Measurements from ENCODE around the gene KRTAP10-3.
"Not testable (repeated sequence)": the region's sequence is repeated elsewhere in the genome, so short reads cannot be mapped to it uniquely, and the experiment has no call there.

Gene KRTAP10-3

DNA sequence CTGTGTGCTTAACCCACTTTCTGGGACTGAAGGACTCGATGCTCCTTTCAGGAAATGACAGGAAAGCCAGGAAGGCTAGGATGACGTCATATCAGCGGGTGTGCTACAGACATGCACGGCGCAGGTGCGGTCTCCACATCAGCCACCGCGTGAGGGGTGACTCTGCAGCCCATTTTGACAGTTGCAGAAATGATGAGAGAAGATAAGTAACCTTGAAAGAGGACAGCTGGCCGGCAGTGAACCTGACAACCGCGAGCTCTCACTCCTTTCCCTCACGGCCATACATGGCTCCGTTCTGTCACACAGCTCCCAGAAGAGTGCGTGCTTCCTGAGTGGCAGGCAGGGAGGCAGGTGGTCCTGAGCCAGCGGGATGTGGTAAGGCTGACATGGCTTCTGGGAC, 23.5 kb upstream of the KRTAP10-3 start:
- H3K27ac ChIP-seq, result no peak overlapping the region
- no peaks in the 10 kb centered on the region for H3K27me3 ChIP-seq (ENCODE audit: control insufficient read depth, insufficient read depth, low read length)
- TF ChIP-seq, protein P1, sequence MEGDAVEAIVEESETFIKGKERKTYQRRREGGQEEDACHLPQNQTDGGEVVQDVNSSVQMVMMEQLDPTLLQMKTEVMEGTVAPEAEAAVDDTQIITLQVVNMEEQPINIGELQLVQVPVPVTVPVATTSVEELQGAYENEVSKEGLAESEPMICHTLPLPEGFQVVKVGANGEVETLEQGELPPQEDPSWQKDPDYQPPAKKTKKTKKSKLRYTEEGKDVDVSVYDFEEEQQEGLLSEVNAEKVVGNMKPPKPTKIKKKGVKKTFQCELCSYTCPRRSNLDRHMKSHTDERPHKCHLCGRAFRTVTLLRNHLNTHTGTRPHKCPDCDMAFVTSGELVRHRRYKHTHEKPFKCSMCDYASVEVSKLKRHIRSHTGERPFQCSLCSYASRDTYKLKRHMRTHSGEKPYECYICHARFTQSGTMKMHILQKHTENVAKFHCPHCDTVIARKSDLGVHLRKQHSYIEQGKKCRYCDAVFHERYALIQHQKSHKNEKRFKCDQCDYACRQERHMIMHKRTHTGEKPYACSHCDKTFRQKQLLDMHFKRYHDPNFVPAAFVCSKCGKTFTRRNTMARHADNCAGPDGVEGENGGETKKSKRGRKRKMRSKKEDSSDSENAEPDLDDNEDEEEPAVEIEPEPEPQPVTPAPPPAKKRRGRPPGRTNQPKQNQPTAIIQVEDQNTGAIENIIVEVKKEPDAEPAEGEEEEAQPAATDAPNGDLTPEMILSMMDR (IDR thresholded peaks at IDR 0.05), result no peak
- H3K9me3 ChIP-seq (ENCODE audit: control insufficient read depth, low read length), result no peaks in the 10 kb centered on the region
- no peak overlapping the region for H3K9ac ChIP-seq
- no peak overlapping the region for H3K4me2 ChIP-seq (ENCODE audit: low read length)
- H3K36me3 ChIP-seq (ENCODE audit: control insufficient read depth, insufficient read depth, low read length), result no peaks in the 10 kb centered on the region
- H3K79me2 ChIP-seq, result no peaks in the 10 kb centered on the region
- no peak overlapping the region for H2AFZ ChIP-seq
- no peaks in the 10 kb centered on the region for H3K4me1 ChIP-seq
- H3K4me3 ChIP-seq (ENCODE audit: low read depth, low read length), result no peak overlapping the region

DNA sequence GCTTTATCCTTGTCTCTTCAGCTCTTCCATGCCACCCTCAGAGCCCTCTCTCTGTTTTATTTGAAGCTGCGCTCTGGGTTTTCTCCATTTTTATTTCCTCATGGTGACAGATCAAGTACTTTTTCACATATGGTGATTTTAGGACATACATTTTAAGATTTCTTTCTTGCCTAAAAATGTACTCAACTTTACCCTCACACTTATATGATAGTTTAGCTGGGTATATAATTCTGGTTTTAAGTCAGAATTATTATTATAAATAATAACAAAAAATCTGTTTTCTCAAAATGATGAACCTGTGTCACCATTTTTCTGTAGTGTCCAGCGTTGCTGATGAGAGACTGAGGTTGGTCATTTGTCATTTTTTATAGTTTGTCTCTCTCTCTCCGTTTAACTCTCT, 22.6 kb upstream of the KRTAP10-3 start:
- H3K4me3 ChIP-seq (ENCODE audit: low read depth, low read length), result no peak overlapping the region
- H3K36me3 ChIP-seq (ENCODE audit: control insufficient read depth, insufficient read depth, low read length), result no peaks in the 10 kb centered on the region
- H3K9ac ChIP-seq, result no peak overlapping the region
- no peaks in the 10 kb centered on the region for H3K79me2 ChIP-seq
- no peaks in the 10 kb centered on the region for H3K9me3 ChIP-seq (ENCODE audit: control insufficient read depth, low read length)
- H3K4me2 ChIP-seq (ENCODE audit: low read length), result no peak overlapping the region
- TF ChIP-seq, protein P1 (IDR thresholded peaks at IDR 0.05), result no peak
- H3K4me1 ChIP-seq, result no peaks in the 10 kb centered on the region
- H2AFZ ChIP-seq, result no peak overlapping the region
- no peak overlapping the region for H3K27ac ChIP-seq
- H3K27me3 ChIP-seq (ENCODE audit: control insufficient read depth, insufficient read depth, low read length), result no peaks in the 10 kb centered on the region

DNA sequence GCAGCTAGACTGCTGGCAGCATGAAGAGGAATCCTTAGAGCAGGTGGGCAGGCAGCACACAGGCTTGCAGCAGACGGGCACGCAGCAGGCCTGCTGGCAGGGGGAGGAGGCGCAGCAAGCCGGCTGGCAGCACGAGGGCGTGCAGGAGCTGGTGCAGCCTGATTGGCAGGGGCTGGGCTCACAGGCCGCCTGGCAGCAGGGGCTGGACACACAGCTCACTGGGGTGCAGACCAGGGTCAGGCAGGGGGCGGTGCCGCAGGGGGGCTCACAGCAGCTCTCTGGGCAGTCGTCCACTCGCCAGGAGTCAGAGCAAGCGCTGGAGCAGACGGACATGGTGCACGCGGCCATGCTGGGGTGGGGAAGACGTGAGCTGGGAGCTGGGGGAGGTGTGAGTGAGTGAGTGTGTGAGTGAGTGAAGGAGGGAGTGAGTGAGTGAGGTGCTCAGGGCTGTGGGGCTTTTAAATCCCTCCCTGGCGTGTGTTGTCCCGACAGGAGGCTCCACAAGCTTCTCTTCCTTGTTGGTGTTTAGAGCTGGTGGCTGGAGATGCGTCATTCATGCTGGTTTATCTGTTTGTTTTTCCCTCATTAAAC, 21.7 kb upstream of the KRTAP10-3 start, which contains the start of gene KRTAP10-5:
Gene KRTAP10-5, minus strand, starts transcription at position 374 of the 591 bp plus-strand sequence. Its CDS starts 26 bp downstream, at position 348.
- H3K36me3 ChIP-seq (ENCODE audit: control insufficient read depth, insufficient read depth, low read length); H3K79me2 ChIP-seq; H3K27ac ChIP-seq; H3K27me3 ChIP-seq (ENCODE audit: control insufficient read depth, insufficient read depth, low read length); H3K9me3 ChIP-seq (ENCODE audit: control insufficient read depth, low read length); H2AFZ ChIP-seq; H3K4me1 ChIP-seq; H3K9ac ChIP-seq; H3K4me3 ChIP-seq (ENCODE audit: low read depth, low read length); H3K4me2 ChIP-seq (ENCODE audit: low read length): not testable (repeated sequence)

DNA sequence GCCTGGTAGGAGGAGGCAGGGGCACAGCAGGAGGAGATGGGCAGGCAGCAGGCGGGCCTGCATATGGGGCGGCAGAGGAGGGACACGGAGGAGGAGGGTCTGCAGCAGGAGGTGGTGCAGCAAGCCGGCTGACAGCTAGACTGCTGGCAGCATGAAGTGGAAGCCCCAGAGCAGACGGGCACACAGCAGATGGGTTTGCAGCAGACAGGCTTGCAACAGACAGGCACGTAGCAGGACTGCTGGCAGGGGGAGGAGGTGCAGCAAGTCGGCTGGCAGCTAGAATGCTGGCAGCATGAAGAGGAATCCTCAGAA, 21.2 kb upstream of the KRTAP10-3 start:
- H3K4me3 ChIP-seq (ENCODE audit: low read depth, low read length), result no peak overlapping the region
- H3K4me2 ChIP-seq (ENCODE audit: low read length), result no peak overlapping the region
- H3K9me3 ChIP-seq (ENCODE audit: control insufficient read depth, low read length), result no peaks in the 10 kb centered on the region
- H3K36me3 ChIP-seq (ENCODE audit: control insufficient read depth, insufficient read depth, low read length), result no peaks in the 10 kb centered on the region
- TF ChIP-seq, protein P1 (IDR thresholded peaks at IDR 0.05), result no peak
- no peaks in the 10 kb centered on the region for H3K4me1 ChIP-seq
- H3K79me2 ChIP-seq, result no peaks in the 10 kb centered on the region
- no peak overlapping the region for H3K27ac ChIP-seq
- no peaks in the 10 kb centered on the region for H3K27me3 ChIP-seq (ENCODE audit: control insufficient read depth, insufficient read depth, low read length)
- H2AFZ ChIP-seq, result no peak overlapping the region
- no peak overlapping the region for H3K9ac ChIP-seq

DNA sequence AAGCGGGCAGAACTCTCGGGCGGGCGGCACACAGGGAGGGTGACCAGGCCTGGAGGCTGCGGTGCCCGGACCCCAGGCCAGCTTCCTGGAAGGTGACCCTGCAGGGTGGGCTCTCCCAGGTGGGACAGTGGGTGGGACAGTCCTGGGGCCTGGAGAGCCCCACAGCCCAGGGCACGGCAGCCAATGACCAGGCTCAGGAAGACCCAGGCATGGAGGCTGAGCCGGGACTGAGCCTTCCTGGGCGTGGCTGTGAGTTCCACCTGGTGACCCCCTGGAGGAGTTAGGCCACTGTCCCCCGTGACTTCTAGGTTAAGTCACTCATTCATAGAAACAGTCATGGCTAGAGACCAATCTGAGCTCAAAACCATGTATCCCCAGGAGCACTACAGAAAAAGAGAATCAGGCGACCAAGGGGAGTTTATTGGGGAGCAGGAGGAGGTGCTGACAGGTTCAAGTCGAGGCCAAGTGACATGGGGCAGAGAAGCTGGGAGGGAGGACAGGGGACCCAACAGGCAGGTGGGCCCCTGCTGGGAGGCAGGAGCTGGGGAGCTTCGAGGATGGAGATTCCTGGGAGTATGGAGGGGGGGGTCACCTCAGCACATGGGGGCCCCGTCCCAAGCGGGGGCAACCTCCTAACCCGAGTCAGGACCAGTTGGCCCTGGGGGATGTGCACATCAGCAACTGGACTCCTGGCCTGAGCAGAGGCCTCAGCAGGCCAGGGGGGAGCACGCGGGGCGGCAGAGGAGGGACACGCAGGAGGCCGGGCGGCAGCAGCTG, 20.6 kb upstream of the KRTAP10-3 start:
- TF ChIP-seq, protein P1 (IDR thresholded peaks at IDR 0.05), result no peak
- H3K9me3 ChIP-seq (ENCODE audit: control insufficient read depth, low read length), result no peaks in the 10 kb centered on the region

More for the DNA sequence above, 20.6 kb upstream of the KRTAP10-3 start:
- Histone ChIP-seq H2AFZ (no peak overlapping the region), H3K4me2 (ENCODE audit: low read length) (no peak overlapping the region), H3K27ac (no peak overlapping the region), H3K36me3 (ENCODE audit: control insufficient read depth, insufficient read depth, low read length) (no peaks in the 10 kb centered on the region), H3K79me2 (no peaks in the 10 kb centered on the region), H3K4me1 (no peaks in the 10 kb centered on the region), H3K9ac (no peak overlapping the region), H3K27me3 (ENCODE audit: control insufficient read depth, insufficient read depth, low read length) (no peaks in the 10 kb centered on the region), H3K4me3 (ENCODE audit: low read depth, low read length) (no peak overlapping the region)

All from parathyroid adenoma (tissue), 2 donors.